Suprapubic skin (tissue), 4 donors: ENCODE results near the gene GREB1L. TPM values are rescaled to one million over a fixed set of nuclear protein-coding genes. Genes with fewer than 3 reads are reported as not detected.

Source experiments
- DNase-seq, 2 donors: peaks; one replicate each; pipeline ENCODE4 v3.0.0-alpha.2; 2019; ENCODE audit warnings: low spot score in 2 of 2
- H3K27ac ChIP-seq: fragments of 200-600 bp; sonication (generic); one replicate; pipeline ENCODE4 v1.5.1; 2019
- H3K27me3 ChIP-seq: fragments of 200-600 bp; sonication (generic); one replicate; pipeline ENCODE4 v1.5.1; 2019
- H3K36me3 ChIP-seq: fragments of 200-600 bp; sonication (generic); one replicate; pipeline ENCODE4 v1.5.1; 2019
- H3K4me1 ChIP-seq: fragments of 200-600 bp; sonication (generic); one replicate; pipeline ENCODE4 v1.5.1; 2019
- H3K4me3 ChIP-seq: fragments of 200-600 bp; sonication (generic); one replicate; pipeline ENCODE4 v1.5.1; 2019; ENCODE audit warnings: mild to moderate bottlenecking
- H3K9me3 ChIP-seq: fragments of 200-600 bp; sonication (generic); one replicate; pipeline ENCODE4 v1.5.1; 2019
- CTCF ChIP-seq, 2 donors: fragments of 200-600 bp in 1 of 2; fragments of 450-650 bp in 1 of 2; sonication (generic) in 1 of 2; IDR thresholded peaks; one replicate each; pipeline ENCODE4 v1.5.1; 2016 to 2019; ENCODE audit warnings: antibody characterized with exemption in 2 of 2, mild to moderate bottlenecking in 1 of 2, moderate library complexity in 1 of 2
- EP300 ChIP-seq: sonication (generic); formaldehyde crosslinking; IDR thresholded peaks from one replicate; pipeline ENCODE4 v1.6.1; 2017; ENCODE audit warnings: antibody characterized with exemption
- POLR2A ChIP-seq, 2 donors: fragments of 450-650 bp; IDR thresholded peaks; one replicate each; pipeline ENCODE4 v1.6.1; 2017; ENCODE audit warnings: antibody characterized with exemption in 2 of 2, mild to moderate bottlenecking in 2 of 2, moderate library complexity in 2 of 2
- POLR2AphosphoS5 ChIP-seq, 3 donors: sonication (generic); formaldehyde crosslinking; IDR thresholded peaks; one replicate each; pipeline ENCODE4 v1.6.1; 2017; ENCODE audit warnings: antibody characterized with exemption in 3 of 3
- WGBS: methylation state at CpG from one replicate; pipeline ENCODE4 v1.1.5; 2018; 5-methylcytosine and 5-hydroxymethylcytosine counted together
- total RNA-seq, 4 donors: library from RNA; depleted of rRNA; stranded (reverse); fragments of >200 nt; gene quantifications; one replicate each; pipeline ENCODE4 v1.1.0, GENCODE V29; 2016

GREB1L gene
- total RNA-seq, 4 donors from 2014 or later: 1.6 to 7.6 (median 3.7) TPM

GRCh38 chr18:21458788-21459187 lies 216.8 kb downstream of the GREB1L start:
- no peak overlapping the region for H3K4me3 ChIP-seq
- no peaks in the 10 kb centered on the region for H3K27me3 ChIP-seq
- DNase-seq: no peak
- WGBS: 74% methylated on average over 6 of the region's 6 CpGs
- no peaks in the 10 kb centered on the region for H3K9me3 ChIP-seq
- no peaks in the 10 kb centered on the region for H3K36me3 ChIP-seq
- no peak overlapping the region for H3K27ac ChIP-seq
- H3K4me1 ChIP-seq: no peaks in the 10 kb centered on the region
- TF ChIP-seq POLR2A (IDR thresholded peaks at IDR 0.05) (no peak), CTCF (IDR thresholded peaks at IDR 0.05) (no peak), EP300 (no peak), POLR2AphosphoS5 (IDR thresholded peaks at IDR 0.05) (no peak)

- DNase-seq: no peak
- no peaks in the 10 kb centered on the region for H3K4me1 ChIP-seq
- no peaks in the 10 kb centered on the region for H3K27me3 ChIP-seq
- 89% methylated on average over 10 of the region's 10 CpGs for WGBS
- no peak for TF ChIP-seq EP300
- TF ChIP-seq POLR2A (IDR thresholded peaks at IDR 0.05): no peak
- no peak for TF ChIP-seq CTCF (IDR thresholded peaks at IDR 0.05)
- TF ChIP-seq POLR2AphosphoS5 (IDR thresholded peaks at IDR 0.05): no peak
- H3K9me3 ChIP-seq: no peaks in the 10 kb centered on the region
- H3K27ac ChIP-seq: no peak overlapping the region
- H3K36me3 ChIP-seq: no peaks in the 10 kb centered on the region
- H3K4me3 ChIP-seq: no peak overlapping the region
These were observed 217.8 kb downstream of the GREB1L start for GRCh38 chr18:21459706-21460286.

GRCh38 chr18:21461460-21461859 lies 219.4 kb downstream of the GREB1L start:
- H3K36me3 ChIP-seq: no peaks in the 10 kb centered on the region
- 85% methylated on average over 4 of the region's 4 CpGs for WGBS
- DNase-seq: no peak
- H3K27ac ChIP-seq: no peak overlapping the region
- TF ChIP-seq POLR2AphosphoS5 (IDR thresholded peaks at IDR 0.05) (no peak), EP300 (no peak), CTCF (IDR thresholded peaks at IDR 0.05) (no peak), POLR2A (IDR thresholded peaks at IDR 0.05) (no peak)
- H3K4me3 ChIP-seq: no peak overlapping the region
- H3K9me3 ChIP-seq: no peaks in the 10 kb centered on the region
- no peaks in the 10 kb centered on the region for H3K4me1 ChIP-seq
- H3K27me3 ChIP-seq: no peaks in the 10 kb centered on the region

GRCh38 chr18:21463718-21464117 lies 221.7 kb downstream of the GREB1L start:
- Histone ChIP-seq H3K27me3 (no peaks in the 10 kb centered on the region), H3K9me3 (no peaks in the 10 kb centered on the region), H3K27ac (no peak overlapping the region), H3K4me1 (no peaks in the 10 kb centered on the region), H3K4me3 (no peak overlapping the region), H3K36me3 (no peaks in the 10 kb centered on the region)
- 43% methylated on average over 3 of the region's 3 CpGs for WGBS
- DNase-seq: no peak
- no peak for TF ChIP-seq POLR2A (IDR thresholded peaks at IDR 0.05)
- TF ChIP-seq CTCF (IDR thresholded peaks at IDR 0.05): no peak
- TF ChIP-seq EP300: no peak
- no peak for TF ChIP-seq POLR2AphosphoS5 (IDR thresholded peaks at IDR 0.05)

GRCh38 chr18:21468514-21469164 lies 226.6 kb downstream of the GREB1L start:
- 84% methylated on average over 4 of the region's 4 CpGs for WGBS
- no peak for TF ChIP-seq CTCF (IDR thresholded peaks at IDR 0.05)
- TF ChIP-seq POLR2AphosphoS5 (IDR thresholded peaks at IDR 0.05): no peak
- TF ChIP-seq POLR2A (IDR thresholded peaks at IDR 0.05): no peak
- no peak for TF ChIP-seq EP300
- no peak overlapping the region for H3K27ac ChIP-seq
- no peaks in the 10 kb centered on the region for H3K36me3 ChIP-seq
- H3K27me3 ChIP-seq: no peaks in the 10 kb centered on the region
- no peak overlapping the region for H3K4me3 ChIP-seq
- no peaks in the 10 kb centered on the region for H3K9me3 ChIP-seq
- H3K4me1 ChIP-seq: no peaks in the 10 kb centered on the region
- DNase-seq: no peak
